ENCODE measurements around the gene UBXN7. TPM values are rescaled to one million over a fixed set of nuclear protein-coding genes. Genes with fewer than 3 reads are reported as not detected.

UBXN7 gene
- total RNA-seq, 2 donors from 2014 or later = 109 to 120 TPM

- H3K4me3 Mint-ChIP-seq = no peak overlapping the region
These were observed 22.8 kb downstream of the UBXN7 start for GRCh38 chr3:196409409-196409808.

GRCh38 chr3:196408565-196409300, 23.5 kb downstream of the UBXN7 start:
- Histone ChIP-seq H3K27me3 (ENCODE audit: control insufficient read depth, insufficient read depth, low read length, poor library complexity, severe bottlenecking) (no peaks in the 10 kb centered on the region), H3K4me1 (ENCODE audit: control insufficient read depth, insufficient read depth, low read length) (no peaks in the 10 kb centered on the region), H3K27ac (ENCODE audit: low read depth, low read length) (no peak overlapping the region), H3K36me3 (ENCODE audit: control insufficient read depth, insufficient read depth, low read length) (peaks cover 44% of the 10 kb centered on the region), H3K4me3 (ENCODE audit: low read length) (no peak overlapping the region), H3K9ac (ENCODE audit: extremely low read depth, low read length, poor library complexity, severe bottlenecking) (no peak overlapping the region), H3K9me3 (ENCODE audit: control insufficient read depth, low read length) (peaks cover 41% of the 10 kb centered on the region)
- no peaks in the 10 kb centered on the region for H3K27me3 Mint-ChIP-seq (ENCODE audit: insufficient read depth)
- 98 to 100% methylated on average over 4 of the region's 4 CpGs for WGBS, 2 experiments (ENCODE audit: insufficient coverage in 1 of 2, insufficient read length in 1 of 2)
- H3K4me3 Mint-ChIP-seq = no peak overlapping the region
- TF ChIP-seq CTCF (conservative IDR thresholded peaks at IDR 0.05) = no peak
- H3K4me1 Mint-ChIP-seq = no peaks in the 10 kb centered on the region
- H3K27ac Mint-ChIP-seq = no peak overlapping the region
- H3K36me3 Mint-ChIP-seq (ENCODE audit: low read depth) = peaks cover 45% of the 10 kb centered on the region
- H3K9me3 Mint-ChIP-seq = peaks cover 17% of the 10 kb centered on the region
- no peak for DNase-seq

More at GRCh38 chr3:196409409-196409808, 22.8 kb downstream of the UBXN7 start:
- peaks cover 41% of the 10 kb centered on the region for H3K36me3 ChIP-seq (ENCODE audit: control insufficient read depth, insufficient read depth, low read length)
- no peaks in the 10 kb centered on the region for H3K4me1 ChIP-seq (ENCODE audit: control insufficient read depth, insufficient read depth, low read length)
- Mint-ChIP-seq H3K36me3 (ENCODE audit: low read depth) (peaks cover 46% of the 10 kb centered on the region), H3K4me1 (no peaks in the 10 kb centered on the region), H3K9me3 (peaks cover 17% of the 10 kb centered on the region), H3K27me3 (ENCODE audit: insufficient read depth) (no peaks in the 10 kb centered on the region), H3K27ac (no peak overlapping the region)
- 89% methylated on average over 1 of the region's 1 CpG; no CpG with 5 or more reads in 1 of the 2 experiments for WGBS, 2 experiments (ENCODE audit: insufficient coverage in 1 of 2, insufficient read length in 1 of 2)
- peaks cover 41% of the 10 kb centered on the region for H3K9me3 ChIP-seq (ENCODE audit: control insufficient read depth, low read length)
- no peak for TF ChIP-seq CTCF (conservative IDR thresholded peaks at IDR 0.05)
- H3K4me3 ChIP-seq (ENCODE audit: low read length) = no peak overlapping the region
- H3K27me3 ChIP-seq (ENCODE audit: control insufficient read depth, insufficient read depth, low read length, poor library complexity, severe bottlenecking) = no peaks in the 10 kb centered on the region
- no peak overlapping the region for H3K27ac ChIP-seq (ENCODE audit: low read depth, low read length)
- DNase-seq = no peak
- no peak overlapping the region for H3K9ac ChIP-seq (ENCODE audit: extremely low read depth, low read length, poor library complexity, severe bottlenecking)

- Histone ChIP-seq H3K36me3 (ENCODE audit: control insufficient read depth, insufficient read depth, low read length) (peaks cover 58% of the 10 kb centered on the region), H3K9me3 (ENCODE audit: control insufficient read depth, low read length) (peaks cover 41% of the 10 kb centered on the region), H3K9ac (ENCODE audit: extremely low read depth, low read length, poor library complexity, severe bottlenecking) (no peak overlapping the region), H3K27ac (ENCODE audit: low read depth, low read length) (no peak overlapping the region), H3K4me3 (ENCODE audit: low read length) (no peak overlapping the region), H3K27me3 (ENCODE audit: control insufficient read depth, insufficient read depth, low read length, poor library complexity, severe bottlenecking) (no peaks in the 10 kb centered on the region), H3K4me1 (ENCODE audit: control insufficient read depth, insufficient read depth, low read length) (no peaks in the 10 kb centered on the region)
- 91 to 95% methylated on average over 4 to 8 of the region's 8 CpGs for WGBS, 2 experiments (ENCODE audit: insufficient coverage in 1 of 2, insufficient read length in 1 of 2)
- H3K27me3 Mint-ChIP-seq (ENCODE audit: insufficient read depth) = no peaks in the 10 kb centered on the region
- no peaks in the 10 kb centered on the region for H3K4me1 Mint-ChIP-seq
- no peak overlapping the region for H3K27ac Mint-ChIP-seq
- H3K9me3 Mint-ChIP-seq = peaks cover 17% of the 10 kb centered on the region
- peaks cover 61% of the 10 kb centered on the region for H3K36me3 Mint-ChIP-seq (ENCODE audit: low read depth)
- no peak for TF ChIP-seq CTCF (conservative IDR thresholded peaks at IDR 0.05)
- DNase-seq = no peak
- H3K4me3 Mint-ChIP-seq = no peak overlapping the region
These were observed 25.3 kb downstream of the UBXN7 start for GRCh38 chr3:196406811-196407470.
